H1 (cell line): ENCODE data around the gene LRP5. TPM values are rescaled to one million over a fixed set of nuclear protein-coding genes. Genes with fewer than 3 reads are reported as not detected.

Experiments
- CTCF ChIA-PET: fragments of 300-600 bp; sonication (Branson Sonifier 250); formaldehyde crosslinking; loops from one replicate; lab custom pipeline; 2021; ENCODE audit not compliant: partially characterized antibody; lab: Charles Lee
- POLR2A ChIA-PET: fragments of 300-600 bp; sonication (Branson Sonifier 250); formaldehyde crosslinking; loops from one replicate; lab custom pipeline; 2021; ENCODE audit warnings: inconsistent platforms; ENCODE audit not compliant: partially characterized antibody; lab: Charles Lee
- DNase-seq, 2 experiments: peaks; one replicate each; pipeline versions ENCODE4 v3.0.0 to v3.0.0-alpha.2; 2010 to 2022; ENCODE audit warnings: low spot score in 2 of 2, low read depth in 1 of 2, mixed read lengths in 1 of 2
- FAIRE-seq: peaks from 2 replicates; lab custom pipeline; 2011; peaks lifted over from hg19 to GRCh38; lab: Jason Lieb, UNC
- H2AFZ ChIP-seq: 2 replicates; pipeline ENCODE4 v1.8.1; 2012; ENCODE audit warnings: low read length, inconsistent platforms
- H2AK5ac ChIP-seq: 2 replicates; pipeline ENCODE4 v1.6.1; 2013; ENCODE audit warnings: low read depth, low read length
- H2BK120ac ChIP-seq: replicated peaks from 2 replicates; pipeline ENCODE3; 2013; ENCODE audit warnings: low read depth, low read length, inconsistent platforms
- H2BK12ac ChIP-seq: 2 replicates; pipeline ENCODE4 v1.6.1; 2013; ENCODE audit warnings: low read depth, low read length
- H2BK15ac ChIP-seq: 2 replicates; pipeline ENCODE4 v1.6.1; 2013; ENCODE audit warnings: low read length
- H2BK20ac ChIP-seq: 2 replicates; pipeline ENCODE4 v1.6.1; 2013; ENCODE audit warnings: low read length
- H2BK5ac ChIP-seq: 2 replicates; pipeline ENCODE4 v1.6.1; 2013; ENCODE audit warnings: low read depth, low read length
- H3K14ac ChIP-seq: 2 replicates; pipeline ENCODE4 v1.6.1; 2013; ENCODE audit warnings: inconsistent platforms; ENCODE audit not compliant: insufficient read length
- H3K18ac ChIP-seq: 2 replicates; pipeline ENCODE4 v1.6.1; 2013; ENCODE audit warnings: low read length; ENCODE audit errors: extremely low read depth
- H3K23ac ChIP-seq: 2 replicates; pipeline ENCODE4 v1.6.1; 2013; ENCODE audit warnings: inconsistent platforms; ENCODE audit not compliant: insufficient read length
- H3K23me2 ChIP-seq: 2 replicates; pipeline ENCODE4 v1.6.1; 2013; ENCODE audit warnings: low read depth, low read length
- H3K27ac ChIP-seq: 2 replicates; pipeline ENCODE4 v1.6.1; 2011; ENCODE audit warnings: low read depth, low read length, inconsistent platforms
- H3K27me3 ChIP-seq, 4 experiments: replicated peaks in 1 of 4; 1 replicate in 1 of 4; 2 replicates in 3 of 4; pipeline versions ENCODE4 v1.6.1 to v1.8.1; 2011 to 2013; ENCODE audit warnings: low read length in 3 of 4, mild to moderate bottlenecking in 3 of 4, inconsistent platforms in 2 of 4, mixed read lengths in 2 of 4, moderate library complexity in 1 of 4; ENCODE audit not compliant: control insufficient read depth in 3 of 4, insufficient read depth in 3 of 4; ENCODE audit errors: extremely low read depth in 1 of 4
- H3K36me3 ChIP-seq, 4 experiments: 2 replicates each; pipeline versions ENCODE4 v1.6.1 to v1.8.1; 2011 to 2013; ENCODE audit warnings: mild to moderate bottlenecking in 4 of 4, low read length in 3 of 4, moderate library complexity in 2 of 4, control low read depth in 1 of 4, inconsistent platforms in 1 of 4; ENCODE audit not compliant: insufficient read depth in 4 of 4, control insufficient read depth in 2 of 4
- H3K4ac ChIP-seq: replicated peaks from 2 replicates; pipeline ENCODE3; 2013; ENCODE audit warnings: low read length, low read depth, mixed read lengths, inconsistent platforms; ENCODE audit not compliant: insufficient read length
- H3K4me1 ChIP-seq, 4 experiments: replicated peaks in 1 of 4; 1 replicate in 1 of 4; 2 replicates in 3 of 4; pipeline versions ENCODE4 v1.6.1 to v1.8.1; 2011 to 2013; ENCODE audit warnings: low read length in 3 of 4, inconsistent platforms in 2 of 4, mixed read lengths in 1 of 4; ENCODE audit not compliant: insufficient read depth in 4 of 4, control insufficient read depth in 3 of 4
- H3K4me2 ChIP-seq, 2 experiments: 2 replicates each; pipeline versions ENCODE4 v1.6.1 to v1.8.1; 2011 to 2013; ENCODE audit warnings: low read depth in 2 of 2, low read length in 2 of 2, control low read depth in 1 of 2, inconsistent platforms in 1 of 2, mild to moderate bottlenecking in 1 of 2; ENCODE audit not compliant: insufficient read depth in 1 of 2
- H3K4me3 ChIP-seq, 4 experiments: fragments of 200-600, 300-600 bp in 1 of 4; sonication (generic), shearing (Covaris generic), sonication (Bioruptor Twin) in 1 of 4; 2 replicates each; pipeline versions ENCODE4 v1.5.1 to v1.8.1; 2011 to 2016; ENCODE audit warnings: low read length in 4 of 4, low read depth in 3 of 4, control low read depth in 2 of 4, inconsistent platforms in 2 of 4, mild to moderate bottlenecking in 2 of 4, mixed read lengths in 1 of 4, moderate library complexity in 1 of 4; ENCODE audit not compliant: insufficient read depth in 2 of 4; ENCODE audit errors: extremely low read depth in 1 of 4
- H3K56ac ChIP-seq: replicated peaks from 2 replicates; pipeline ENCODE3; 2013; ENCODE audit warnings: low read depth, mild to moderate bottlenecking, mixed read lengths, low read length, inconsistent platforms; ENCODE audit not compliant: insufficient read length
- H3K79me1 ChIP-seq: 2 replicates; pipeline ENCODE4 v1.6.1; 2013; ENCODE audit warnings: low read depth, low read length, control low read depth
- H3K79me2 ChIP-seq, 2 experiments: 2 replicates each; pipeline versions ENCODE4 v1.6.1 to v1.8.1; 2012 to 2013; ENCODE audit warnings: low read length in 2 of 2, mild to moderate bottlenecking in 2 of 2, inconsistent platforms in 1 of 2; ENCODE audit not compliant: insufficient read depth in 2 of 2, control insufficient read depth in 1 of 2
- H3K9ac ChIP-seq, 4 experiments: replicated peaks in 1 of 4; 1 replicate in 1 of 4; 2 replicates in 3 of 4; pipeline versions ENCODE4 v1.6.1 to v1.8.1; 2011 to 2013; ENCODE audit warnings: low read depth in 3 of 4, low read length in 3 of 4, control low read depth in 2 of 4, mild to moderate bottlenecking in 2 of 4, moderate library complexity in 2 of 4, inconsistent platforms in 1 of 4; ENCODE audit errors: extremely low read depth in 1 of 4
- H3K9me3 ChIP-seq, 2 experiments: 2 replicates each; pipeline versions ENCODE4 v1.6.1 to v1.8.1; 2012 to 2013; ENCODE audit warnings: mild to moderate bottlenecking in 2 of 2, moderate library complexity in 2 of 2, control low read depth in 1 of 2, inconsistent platforms in 1 of 2, low read depth in 1 of 2, low read length in 1 of 2, mixed read lengths in 1 of 2; ENCODE audit not compliant: insufficient read depth in 2 of 2
- H4K20me1 ChIP-seq, 2 experiments: replicated peaks in 1 of 2; 2 replicates each; pipeline versions ENCODE3 to v1.8.1; 2011 to 2013; ENCODE audit warnings: inconsistent platforms in 2 of 2, low read length in 2 of 2, mild to moderate bottlenecking in 1 of 2; ENCODE audit not compliant: insufficient read depth in 2 of 2, control insufficient read depth in 1 of 2
- H4K5ac ChIP-seq: 2 replicates; pipeline ENCODE4 v1.6.1; 2013; ENCODE audit warnings: low read length, low read depth, mixed read lengths, inconsistent platforms; ENCODE audit not compliant: insufficient read length
- H4K8ac ChIP-seq: 2 replicates; pipeline ENCODE4 v1.8.0; 2013; ENCODE audit warnings: mild to moderate bottlenecking, moderate library complexity, low read length, inconsistent platforms; ENCODE audit not compliant: insufficient read depth; ENCODE audit errors: extremely low read depth
- H4K91ac ChIP-seq: replicated peaks from 2 replicates; pipeline ENCODE3; 2013; ENCODE audit warnings: low read length, mixed read lengths, inconsistent platforms; ENCODE audit not compliant: insufficient read length
- JUND ChIP-seq: IDR thresholded peaks from 2 replicates; pipeline ENCODE4 v1.6.1; 2011; ENCODE audit warnings: mild to moderate bottlenecking, improper control_type of control experiment, low read length
- POLR2A ChIP-seq, 2 experiments: IDR thresholded peaks; 1 replicate in 1 of 2; 2 replicates in 1 of 2; pipeline ENCODE4 v1.6.1; 2011; ENCODE audit warnings: low read depth in 2 of 2, low read length in 2 of 2, mild to moderate bottlenecking in 2 of 2; ENCODE audit errors: control extremely low read depth in 1 of 2
- RBBP5 ChIP-seq: IDR thresholded peaks from 2 replicates; pipeline ENCODE4 v1.7.1; 2012; ENCODE audit warnings: low read depth, mild to moderate bottlenecking, inconsistent platforms, low read length, moderate library complexity, borderline replicate concordance
- SP1 ChIP-seq: IDR thresholded peaks from 2 replicates; pipeline ENCODE4 v1.6.1; 2011; ENCODE audit warnings: low read depth, low read length
- WGBS, 2 experiments: shearing (Covaris generic) in 1 of 2; methylation state at CpG; one replicate each; pipeline versions ENCODE4 v1.1.6 to v1.1.7; 2013 to 2015; ENCODE audit warnings: low lambda C conversion rate in 2 of 2, mixed read lengths in 2 of 2, inconsistent platforms in 1 of 2, low coverage in 1 of 2, missing lambda C conversion rate in 1 of 2; ENCODE audit not compliant: insufficient replicate concordance in 2 of 2, insufficient coverage in 1 of 2, insufficient read length in 1 of 2; ENCODE audit errors: extremely low coverage in 1 of 2, missing lambda C conversion rate in 1 of 2; 5-methylcytosine and 5-hydroxymethylcytosine counted together
- polyA plus RNA-seq, 7 experiments: library from polyadenylated mRNA; depleted of rRNA in 3 of 7; stranded (reverse) in 5 of 7; unstranded in 2 of 7; fragments of >200 nt in 5 of 7; fragments of 200-250 nt in 2 of 7; gene quantifications; 1 replicate in 5 of 7; 2 replicates in 1 of 7; 4 replicates in 1 of 7; pipeline versions ENCODE4 v1.2.1 to v1.2.3, GENCODE V29; 2011 to 2013; ENCODE audit warnings: missing spikeins in 2 of 7, mixed read lengths in 2 of 7
- total RNA-seq: library from RNA; stranded (reverse); fragmentation: NEBNext Ultra II Directional; extraction: Animal tissue kit (Norgen Biotek cat#: 25700); gene quantifications from 2 replicates; pipeline ENCODE4 v1.2.1, GENCODE V29; 2021

Gene LRP5
- total and polyA plus RNA-seq, 2 of the 8 experiments (the other 6 are each of a cell fraction or from before 2014, with no cell fraction given): 19.0 to 38.9 TPM

DNA sequence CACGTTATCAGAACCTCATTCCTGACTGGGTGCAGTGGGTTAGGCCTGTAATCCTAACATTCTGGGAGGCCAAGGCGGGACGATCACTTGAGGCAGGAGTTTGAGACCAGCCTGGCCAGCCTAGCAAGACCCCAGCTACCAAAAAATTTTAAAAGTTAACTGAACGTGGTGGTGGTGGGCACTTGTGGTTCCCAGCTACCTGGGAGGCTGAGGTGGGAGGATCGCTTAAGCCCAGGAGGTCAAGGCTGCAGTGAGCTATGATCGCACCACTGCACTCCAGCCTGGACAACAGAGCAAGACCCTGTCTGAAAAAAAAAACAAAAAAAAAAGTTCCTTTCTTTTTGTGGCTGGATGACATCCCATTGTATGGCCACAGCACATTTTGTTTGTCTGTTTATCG lies 80.4 kb downstream of the LRP5 start:
- TF ChIP-seq JUND (no peak), SP1 (no peak), POLR2A (IDR thresholded peaks at IDR 0.05; ENCODE audit: control extremely low read depth in 1 of 2, low read depth in 2 of 2, low read length in 2 of 2) (no peak), RBBP5 (no peak)
- TF ChIP-seq, all 59 proteins: peak for 0

More for the DNA sequence above, 80.4 kb downstream of the LRP5 start:
- Histone ChIP-seq H3K4me2 (no peak overlapping the region), H2BK15ac (no peak overlapping the region), H4K8ac (no peak overlapping the region), H3K79me1 (no peaks in the 10 kb centered on the region; the same call in 1 of the 2 replicates), H3K4me3 (no peak overlapping the region), H3K56ac (no peak overlapping the region), H2BK20ac (no peak overlapping the region), H2BK12ac (no peak overlapping the region), H3K36me3 (peaks cover 0 to 9% (median 5%) of the 10 kb centered on the region in 4 experiments; a peak in 3 of 8 replicates), H3K27ac (no peak overlapping the region), H3K4ac (no peak overlapping the region), H3K23ac (no peak overlapping the region), H3K14ac (no peak overlapping the region), H4K5ac (no peak overlapping the region), H3K27me3 (no peaks in the 10 kb centered on the region), H3K4me1 (no peaks in the 10 kb centered on the region), H3K9ac (no peak overlapping the region), H3K79me2 (no peaks in the 10 kb centered on the region), H4K91ac (no peak overlapping the region), H3K9me3 (no peaks in the 10 kb centered on the region), H2BK120ac (no peak overlapping the region), H3K18ac (no peak overlapping the region), H3K23me2 (peaks cover 7% of the 10 kb centered on the region; the same call in 1 of the 2 replicates), H2BK5ac (no peak overlapping the region), H2AK5ac (no peak overlapping the region), H4K20me1 (peaks cover 3 to 7% of the 10 kb centered on the region in 2 experiments), H2AFZ (no peak overlapping the region)
- ChIA-PET POLR2A (no interaction called here), CTCF (interaction anchor here (1.5 kb wide), 1 partner anchor 50 kb away, joined by 3 read pairs; no protein-coding TSS in a partner anchor)
- WGBS, 2 experiments: 90% methylated on average over 7 of the region's 7 CpGs; no CpG with 5 or more reads in 1 of the 2 experiments
- DNase-seq (no peak), FAIRE-seq (no peak)
